Activated CD8-positive, alpha-beta T cell treated with anti-CD3 and anti-CD28 coated beads for 36 hours (primary cell): ENCODE measurements around the gene PRRC2B. TPM values are rescaled to one million over a fixed set of nuclear protein-coding genes. Genes with fewer than 3 reads are reported as not detected.
"Not testable (repeated sequence)": the region's sequence is repeated elsewhere in the genome, so short reads cannot be mapped to it uniquely, and the experiment has no call there.

Experiments used
- ATAC-seq: fragments of 200-7000 bp; cut with Tn5 transposase; one replicate; pipeline ENCODE4 v1.10.0; 2021; ENCODE audit warnings: mild to moderate bottlenecking, moderate library complexity
- CTCF ChIA-PET: fragments of 350-600 bp; sonication (Branson Sonifier 250); formaldehyde crosslinking; loops from one replicate; lab custom pipeline; 2021; ENCODE audit warnings: antibody characterized with exemption; lab: Charles Lee
- POLR2A ChIA-PET: fragments of 350-600 bp; sonication (Branson Sonifier 250); formaldehyde crosslinking; loops from one replicate; lab custom pipeline; 2021; ENCODE audit warnings: antibody characterized with exemption; lab: Charles Lee
- DNase-seq: peaks from one replicate; pipeline ENCODE4 v3.0.0-alpha.2; 2020
- H3K27ac Mint-ChIP-seq: one replicate; pipeline ENCODE4 v1.8.0; 2021; ENCODE audit warnings: mild to moderate bottlenecking, mixed read lengths
- H3K27me3 Mint-ChIP-seq: one replicate; pipeline ENCODE4 v1.8.0; 2021; ENCODE audit warnings: mixed read lengths
- H3K36me3 Mint-ChIP-seq: one replicate; pipeline ENCODE4 v1.8.0; 2021; ENCODE audit warnings: low read depth, mixed read lengths
- H3K4me1 Mint-ChIP-seq: one replicate; pipeline ENCODE4 v1.8.0; 2021; ENCODE audit warnings: low read depth, mixed read lengths
- H3K4me3 Mint-ChIP-seq: one replicate; pipeline ENCODE4 v1.8.0; 2021; ENCODE audit warnings: mild to moderate bottlenecking, moderate library complexity, mixed read lengths
- H3K9me3 Mint-ChIP-seq: one replicate; pipeline ENCODE4 v1.8.0; 2021; ENCODE audit warnings: mixed read lengths
- intact Hi-C: fragments of 100-400 bp; cut with micrococcal nuclease; formaldehyde crosslinking; loops from one replicate; pipeline ENCODE4 v1.10.0; 2022
- total RNA-seq, 2 experiments: library from RNA; stranded (reverse); gene quantifications; one replicate each; pipeline ENCODE4 v1.2.3, GENCODE V29; 2021
- TF ChIP-seq, protein P1 (sequence below): fragments of 200-600 bp; IDR thresholded peaks from one replicate; pipeline ENCODE4 v1.8.0; 2022; ENCODE audit warnings: antibody characterized with exemption, mild to moderate bottlenecking

Gene PRRC2B
- total RNA-seq, 2 experiments from 2014 or later = 134 to 141 TPM

DNA sequence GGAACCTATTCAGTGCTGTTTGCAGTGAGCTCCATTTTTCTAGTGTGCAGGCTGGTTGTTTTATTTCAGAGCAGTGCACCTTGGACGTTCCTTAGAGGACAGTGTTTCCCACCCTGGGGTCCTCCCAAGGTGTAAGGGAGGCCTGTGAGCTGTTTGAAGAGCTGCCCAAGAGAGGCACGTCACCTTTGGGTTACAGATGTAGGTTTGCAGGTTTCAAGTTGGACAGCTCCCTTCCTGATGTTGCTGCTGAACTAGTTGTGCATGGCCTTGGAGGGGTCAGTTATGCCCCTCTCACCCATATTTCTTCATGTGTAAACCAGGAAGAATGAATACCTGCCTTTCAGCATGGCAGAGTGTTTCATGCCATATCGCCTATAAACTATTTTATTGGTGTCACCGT lies 74.1 kb downstream of the PRRC2B start:
- H3K4me1 Mint-ChIP-seq = no peaks in the 10 kb centered on the region
- intact Hi-C loops = no loop called here
- ATAC-seq (no peak), DNase-seq (no peak)
- H3K4me3 Mint-ChIP-seq = no peak overlapping the region
- H3K27ac Mint-ChIP-seq = no peak overlapping the region
- H3K9me3 Mint-ChIP-seq = peaks cover 2% of the 10 kb centered on the region
- peaks cover 60% of the 10 kb centered on the region for H3K36me3 Mint-ChIP-seq
- TF ChIP-seq, protein P1, sequence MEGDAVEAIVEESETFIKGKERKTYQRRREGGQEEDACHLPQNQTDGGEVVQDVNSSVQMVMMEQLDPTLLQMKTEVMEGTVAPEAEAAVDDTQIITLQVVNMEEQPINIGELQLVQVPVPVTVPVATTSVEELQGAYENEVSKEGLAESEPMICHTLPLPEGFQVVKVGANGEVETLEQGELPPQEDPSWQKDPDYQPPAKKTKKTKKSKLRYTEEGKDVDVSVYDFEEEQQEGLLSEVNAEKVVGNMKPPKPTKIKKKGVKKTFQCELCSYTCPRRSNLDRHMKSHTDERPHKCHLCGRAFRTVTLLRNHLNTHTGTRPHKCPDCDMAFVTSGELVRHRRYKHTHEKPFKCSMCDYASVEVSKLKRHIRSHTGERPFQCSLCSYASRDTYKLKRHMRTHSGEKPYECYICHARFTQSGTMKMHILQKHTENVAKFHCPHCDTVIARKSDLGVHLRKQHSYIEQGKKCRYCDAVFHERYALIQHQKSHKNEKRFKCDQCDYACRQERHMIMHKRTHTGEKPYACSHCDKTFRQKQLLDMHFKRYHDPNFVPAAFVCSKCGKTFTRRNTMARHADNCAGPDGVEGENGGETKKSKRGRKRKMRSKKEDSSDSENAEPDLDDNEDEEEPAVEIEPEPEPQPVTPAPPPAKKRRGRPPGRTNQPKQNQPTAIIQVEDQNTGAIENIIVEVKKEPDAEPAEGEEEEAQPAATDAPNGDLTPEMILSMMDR = no peak
- POLR2A ChIA-PET = no interaction called here
- CTCF ChIA-PET = interaction anchor here (0.8 to 1.9 kb wide), 2 partner anchors 12 to 118 kb away, joined by 3 to 6 read pairs; no protein-coding TSS in a partner anchor
- no peaks in the 10 kb centered on the region for H3K27me3 Mint-ChIP-seq

DNA sequence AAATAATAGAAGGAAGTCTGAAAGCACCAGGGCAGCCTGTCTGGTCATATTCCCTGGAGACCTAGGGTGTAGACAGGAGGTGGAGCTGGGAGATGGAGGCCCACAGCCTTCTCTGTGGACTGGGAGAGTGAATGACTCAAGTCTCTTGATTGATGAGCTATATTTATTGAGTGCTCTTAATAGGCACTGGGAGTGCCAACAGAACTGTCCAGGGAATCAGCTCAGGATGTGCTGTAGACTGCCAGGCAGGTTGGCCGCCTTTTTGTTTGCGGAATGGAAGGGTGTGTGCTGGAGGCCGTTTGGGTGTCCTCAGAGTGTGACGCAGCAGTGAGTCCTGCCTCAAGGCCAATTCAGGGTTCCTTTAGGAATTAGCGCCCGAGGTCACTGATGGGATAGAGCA lies 75.5 kb downstream of the PRRC2B start:
- ATAC-seq = no peak
- peaks cover 64% of the 10 kb centered on the region for H3K36me3 Mint-ChIP-seq
- no peaks in the 10 kb centered on the region for H3K4me1 Mint-ChIP-seq
- no peak overlapping the region for H3K4me3 Mint-ChIP-seq
- no peak overlapping the region for H3K27ac Mint-ChIP-seq
- no peaks in the 10 kb centered on the region for H3K27me3 Mint-ChIP-seq
- ChIA-PET CTCF (interaction anchor here (1.9 kb wide), 1 partner anchor 119 kb away, joined by 6 read pairs; no protein-coding TSS in a partner anchor), POLR2A (no interaction called here)
- H3K9me3 Mint-ChIP-seq = peaks cover 2% of the 10 kb centered on the region
- DNase-seq = no peak
- intact Hi-C loops = no loop called here
- TF ChIP-seq, protein P1 = no peak

DNA sequence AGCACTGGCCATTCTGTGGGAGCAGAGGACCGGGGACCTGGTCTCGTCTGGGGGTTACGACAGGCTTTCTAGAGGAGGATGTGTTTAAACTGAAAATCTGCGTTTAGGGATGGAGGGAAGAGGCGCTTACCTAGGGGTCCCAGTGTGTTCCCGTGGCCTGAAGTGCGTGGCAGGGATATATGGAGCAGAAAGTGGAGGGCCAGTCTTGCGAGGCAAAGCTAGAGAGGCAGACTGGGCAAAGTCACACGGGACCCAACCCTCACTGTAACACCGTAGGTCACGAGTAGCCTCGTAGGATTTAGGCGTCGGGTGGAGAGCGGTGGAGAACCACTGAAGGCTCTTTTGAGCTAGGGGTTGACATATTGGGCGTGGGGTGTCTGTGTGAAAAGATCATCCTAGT lies 76.1 kb downstream of the PRRC2B start:
- TF ChIP-seq, protein P1 = no peak
- no peak overlapping the region for H3K27ac Mint-ChIP-seq
- H3K36me3 Mint-ChIP-seq = peaks cover 64% of the 10 kb centered on the region
- ATAC-seq (no peak), DNase-seq (no peak)
- POLR2A ChIA-PET = interaction anchor here (0.6 kb wide), 1 partner anchor 39 kb away, joined by 3 read pairs; no protein-coding TSS in a partner anchor
- no peaks in the 10 kb centered on the region for H3K27me3 Mint-ChIP-seq
- no peaks in the 10 kb centered on the region for H3K4me1 Mint-ChIP-seq
- H3K4me3 Mint-ChIP-seq = no peak overlapping the region
- intact Hi-C loops = no loop called here
- H3K9me3 Mint-ChIP-seq = peaks cover 2% of the 10 kb centered on the region
- CTCF ChIA-PET = no interaction called here

DNA sequence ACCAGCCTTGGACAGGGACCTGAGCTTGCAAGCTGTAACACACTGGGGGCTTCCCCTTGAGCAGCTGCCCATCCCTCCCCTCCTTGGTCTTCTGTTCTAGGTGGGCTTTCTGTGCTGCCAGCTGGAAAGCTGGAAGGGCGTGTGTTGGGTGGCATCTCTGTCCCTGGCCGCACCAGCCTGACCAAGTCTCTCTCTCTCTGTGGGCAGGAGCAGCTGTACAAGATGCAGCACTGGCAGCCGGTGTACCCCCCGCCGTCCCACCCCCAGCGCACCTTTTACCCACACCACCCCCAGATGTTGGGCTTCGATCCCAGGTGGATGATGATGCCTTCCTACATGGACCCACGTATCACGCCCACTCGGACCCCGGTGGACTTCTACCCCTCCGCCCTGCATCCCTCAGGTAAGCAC lies 76.7 kb downstream of the PRRC2B start:
- POLR2A ChIA-PET = no interaction called here
- DNase-seq (no peak), ATAC-seq (no peak)
- CTCF ChIA-PET = no interaction called here
- H3K4me3 Mint-ChIP-seq = no peak overlapping the region
- TF ChIP-seq, protein P1 = no peak
- no peaks in the 10 kb centered on the region for H3K4me1 Mint-ChIP-seq
- no peak overlapping the region for H3K27ac Mint-ChIP-seq
- peaks cover 61% of the 10 kb centered on the region for H3K36me3 Mint-ChIP-seq
- H3K27me3 Mint-ChIP-seq = no peaks in the 10 kb centered on the region
- H3K9me3 Mint-ChIP-seq = peaks cover 2% of the 10 kb centered on the region
- intact Hi-C loops = no loop called here

DNA sequence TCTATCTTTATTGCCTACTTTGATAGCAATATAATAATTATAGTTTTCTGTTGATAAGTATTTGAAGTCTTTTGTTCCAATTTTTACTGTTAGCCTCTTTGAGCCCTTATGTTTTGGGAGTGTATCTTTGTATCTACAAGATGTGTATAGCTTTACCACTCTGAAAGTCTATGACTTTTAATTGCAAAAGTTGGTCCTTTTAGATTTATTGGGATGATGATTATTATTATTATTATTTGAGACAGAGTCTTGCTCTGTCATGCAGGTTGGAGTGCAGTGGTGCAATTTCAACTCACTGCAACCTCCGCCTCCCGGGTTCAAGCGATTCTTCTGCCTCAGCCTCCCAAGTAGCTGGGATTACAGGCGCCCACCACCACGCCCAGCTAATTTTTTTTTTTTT lies 78.2 kb downstream of the PRRC2B start:
- H3K4me1 Mint-ChIP-seq, DNase-seq, ATAC-seq, CTCF ChIA-PET, H3K9me3 Mint-ChIP-seq, H3K27ac Mint-ChIP-seq, H3K4me3 Mint-ChIP-seq, H3K27me3 Mint-ChIP-seq, POLR2A ChIA-PET, intact Hi-C loops: not testable (repeated sequence)
- H3K36me3 Mint-ChIP-seq = peaks cover 57% of the 10 kb centered on the region
